SU-DHL-6 (cell line): ENCODE data around the gene TFAP2D.

ENCODE experiments used
- H2AFZ ChIP-seq: fragments of 200-600 bp; sonication (generic); 2 replicates; pipeline ENCODE4 v1.6.1; 2014; ENCODE audit warnings: low read depth, mild to moderate bottlenecking, moderate library complexity, mixed read lengths, antibody characterized with exemption, low read length; ENCODE audit not compliant: severe bottlenecking
- H3F3A ChIP-seq: fragments of 200-600 bp; shearing (Covaris generic); 2 replicates; pipeline ENCODE4 v1.6.0; 2016; ENCODE audit warnings: antibody characterized with exemption, mild to moderate bottlenecking; ENCODE audit not compliant: insufficient read depth
- H3K27ac ChIP-seq: fragments of 200-600 bp; sonication (generic); 2 replicates; pipeline ENCODE4 v1.5.1; 2016; ENCODE audit warnings: low read depth, mild to moderate bottlenecking, low read length, moderate library complexity, mixed read lengths
- H3K27me3 ChIP-seq: fragments of 200-600 bp; sonication (generic), shearing (Covaris generic); 2 replicates; pipeline ENCODE4 v1.6.0; 2014; ENCODE audit warnings: mild to moderate bottlenecking, low read length
- H3K36me3 ChIP-seq: fragments of 200-600 bp; sonication (generic); 2 replicates; pipeline ENCODE4 v1.6.1; 2014; ENCODE audit warnings: mild to moderate bottlenecking, low read length, mixed read lengths
- H3K4me2 ChIP-seq: fragments of 300-600, 200-600 bp; shearing (Covaris generic), sonication (generic); 2 replicates; pipeline ENCODE4 v1.6.0; 2014; ENCODE audit warnings: low read length, low read depth, mild to moderate bottlenecking; ENCODE audit not compliant: poor library complexity, severe bottlenecking
- H3K4me3 ChIP-seq: fragments of 200-600 bp; sonication (generic); 2 replicates; pipeline ENCODE4 v1.5.1; 2014; ENCODE audit warnings: antibody characterized with exemption, low read length, mild to moderate bottlenecking, mixed read lengths; ENCODE audit not compliant: insufficient read depth, poor library complexity, severe bottlenecking
- H3K79me2 ChIP-seq: fragments of 200-600 bp; sonication (generic); 2 replicates; pipeline ENCODE4 v1.6.1; 2014; ENCODE audit warnings: mild to moderate bottlenecking, low read length, moderate library complexity; ENCODE audit not compliant: insufficient read depth
- H3K9ac ChIP-seq: fragments of 200-600 bp; sonication (generic); 2 replicates; pipeline ENCODE4 v1.7.0; 2014; ENCODE audit warnings: mild to moderate bottlenecking, low read length
- H3K9me2 ChIP-seq: fragments of 200-600 bp; sonication (generic); replicated peaks from 2 replicates; pipeline ENCODE4 v1.6.1; 2014; ENCODE audit warnings: low read length; ENCODE audit not compliant: insufficient read depth
- H3K9me3 ChIP-seq: fragments of 200-600 bp; sonication (generic); 2 replicates; pipeline ENCODE4 v1.6.1; 2014; ENCODE audit warnings: low read length, mixed read lengths; ENCODE audit not compliant: insufficient read depth
- H4K20me1 ChIP-seq: fragments of 200-600 bp; sonication (generic); 2 replicates; pipeline ENCODE4 v1.6.1; 2014; ENCODE audit warnings: low read depth, mild to moderate bottlenecking, antibody characterized with exemption, low read length, moderate library complexity, mixed read lengths
- CTCF ChIP-seq: fragments of 200-600 bp; sonication (generic); IDR thresholded peaks from one replicate; pipeline ENCODE4 v1.5.1; 2017; ENCODE audit warnings: antibody characterized with exemption, mild to moderate bottlenecking, low read length, moderate library complexity; ENCODE audit not compliant: insufficient read depth, poor library complexity, severe bottlenecking
- EZH2phosphoT487 ChIP-seq: fragments of 200-600 bp; sonication (generic), shearing (Covaris generic); conservative IDR thresholded peaks from 2 replicates; pipeline ENCODE4 v1.6.1; 2018; ENCODE audit warnings: mild to moderate bottlenecking, antibody characterized with exemption, low read length, moderate library complexity, mixed read lengths

Gene TFAP2D

DNA sequence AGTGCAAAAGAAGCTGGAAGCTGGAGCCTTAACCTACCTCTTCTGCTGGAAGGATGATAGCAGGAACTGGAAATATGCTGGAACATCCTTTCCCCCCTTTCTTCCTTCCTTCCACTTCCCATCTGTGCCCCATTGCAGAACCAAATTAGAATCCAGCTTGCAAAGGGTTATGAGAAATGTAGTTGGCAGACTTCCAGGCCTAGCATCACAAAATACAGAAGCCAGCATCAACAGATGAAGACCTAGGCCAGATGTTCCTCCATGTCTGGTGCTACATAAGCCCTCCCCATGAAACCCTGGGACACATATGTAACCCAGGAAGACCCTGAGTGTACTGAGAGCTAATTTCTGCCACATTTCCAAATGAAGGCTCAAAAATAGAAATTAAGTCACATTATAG lies 65.4 kb downstream of the TFAP2D start:
- H3K27me3 ChIP-seq, result no peaks in the 10 kb centered on the region
- TF ChIP-seq CTCF, result no peak
- no peaks in the 10 kb centered on the region for H3F3A ChIP-seq
- no peak overlapping the region for H3K4me3 ChIP-seq
- no peak overlapping the region for H2AFZ ChIP-seq
- no peak overlapping the region for H3K27ac ChIP-seq
- no peak overlapping the region for H3K9ac ChIP-seq
- no peaks in the 10 kb centered on the region for H3K9me2 ChIP-seq
- H3K4me2 ChIP-seq, result no peak overlapping the region
- H4K20me1 ChIP-seq, result 0 out of 2 replicates have a peak, but pooled peaks cover 6% of the 10 kb centered on the region
- no peaks in the 10 kb centered on the region for H3K79me2 ChIP-seq
- H3K36me3 ChIP-seq, result no peaks in the 10 kb centered on the region
- H3K9me3 ChIP-seq, result no peaks in the 10 kb centered on the region

DNA sequence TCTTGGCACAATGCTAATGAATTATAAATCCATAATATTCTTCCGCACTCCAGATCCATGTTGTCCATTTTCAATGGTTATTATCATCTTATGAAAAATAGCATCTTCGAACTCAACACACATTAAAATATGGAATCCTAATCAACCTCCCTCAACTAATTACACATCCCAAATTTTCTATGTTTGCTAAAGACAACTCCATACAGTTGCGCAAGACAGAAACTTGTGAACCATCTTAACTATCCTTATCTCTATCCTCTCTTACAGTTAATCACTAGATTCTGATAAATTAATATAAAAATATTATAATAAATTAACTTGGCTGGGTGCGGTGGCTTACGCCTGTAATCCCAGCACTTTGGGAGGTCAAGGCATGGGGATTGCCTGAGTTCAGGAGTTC lies 67.1 kb downstream of the TFAP2D start:
- Histone ChIP-seq H3K36me3 (no peaks in the 10 kb centered on the region), H2AFZ (no peak overlapping the region), H3K27ac (no peak overlapping the region), H3K9ac (no peak overlapping the region), H4K20me1 (no peaks in the 10 kb centered on the region), H3K9me3 (no peaks in the 10 kb centered on the region), H3K4me3 (no peak overlapping the region), H3K4me2 (no peak overlapping the region), H3K9me2 (no peaks in the 10 kb centered on the region), H3F3A (no peaks in the 10 kb centered on the region), H3K27me3 (no peaks in the 10 kb centered on the region), H3K79me2 (no peaks in the 10 kb centered on the region)
- TF ChIP-seq EZH2phosphoT487 (no peak), CTCF (no peak)

- H3F3A ChIP-seq, result no peaks in the 10 kb centered on the region
- no peak for TF ChIP-seq EZH2phosphoT487
- TF ChIP-seq CTCF, result no peak
- H3K36me3 ChIP-seq, result no peaks in the 10 kb centered on the region
- no peak overlapping the region for H3K4me2 ChIP-seq
- H3K9me3 ChIP-seq, result no peaks in the 10 kb centered on the region
- no peak overlapping the region for H3K4me3 ChIP-seq
- H3K9me2 ChIP-seq, result no peaks in the 10 kb centered on the region
- no peak overlapping the region for H3K27ac ChIP-seq
- H4K20me1 ChIP-seq, result no peaks in the 10 kb centered on the region
- no peaks in the 10 kb centered on the region for H3K79me2 ChIP-seq
- H2AFZ ChIP-seq, result no peak overlapping the region
- H3K27me3 ChIP-seq, result no peaks in the 10 kb centered on the region
- no peak overlapping the region for H3K9ac ChIP-seq
These were observed 72.6 kb downstream of the TFAP2D start for GRCh38 chr6:50785921-50786320.
